ENCODE data around the gene LIPG. TPM values are rescaled to one million over a fixed set of nuclear protein-coding genes. Genes with fewer than 3 reads are reported as not detected.

The LIPG gene
- total and polyA plus RNA-seq, 2 of the 13 experiments (the other 11 are each of a cell fraction or from before 2014, with no cell fraction given) = 0.96 to 10.8 TPM

DNA sequence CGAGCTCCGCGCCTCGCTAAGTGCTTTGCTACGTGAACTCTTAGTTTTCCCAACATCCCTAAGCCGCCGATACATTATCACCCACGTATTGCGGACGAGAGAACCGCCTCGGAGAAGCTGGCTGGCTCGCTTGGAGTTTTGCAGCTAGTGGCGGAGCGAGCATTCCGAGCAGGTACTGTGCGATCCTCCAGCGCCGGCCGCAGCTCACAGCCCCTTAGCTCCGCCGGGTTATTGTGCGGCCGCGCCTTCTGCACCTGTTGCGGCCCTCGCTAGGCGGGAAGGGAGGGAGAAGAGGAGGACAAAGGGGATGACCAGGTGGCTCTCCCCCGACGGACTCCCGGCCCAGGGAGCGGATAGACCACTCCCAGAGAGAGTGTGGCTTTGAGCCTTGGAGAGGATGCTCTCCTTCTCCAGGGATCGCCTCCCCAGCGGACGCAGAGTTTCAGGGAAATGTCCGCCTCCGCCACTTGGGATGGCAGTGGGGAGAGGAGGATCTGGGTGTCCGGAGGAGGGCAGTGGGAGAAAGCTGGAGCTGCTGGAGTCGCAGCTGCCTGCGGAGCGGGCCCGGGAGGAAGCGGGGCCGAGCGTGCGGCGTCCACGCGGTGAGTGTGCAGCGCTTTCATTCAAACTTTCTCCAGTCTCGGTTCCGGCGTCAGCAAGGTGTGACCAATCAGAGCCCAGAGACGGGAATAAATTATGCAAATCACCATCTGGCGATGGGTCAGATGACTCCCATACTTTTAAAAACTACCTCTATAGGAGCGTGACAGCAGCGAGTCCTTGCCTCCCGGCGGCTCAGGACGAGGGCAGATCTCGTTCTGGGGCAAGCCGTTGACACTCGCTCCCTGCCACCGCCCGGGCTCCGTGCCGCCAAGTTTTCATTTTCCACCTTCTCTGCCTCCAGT lies at the start of gene LIPG (continued):
- TF ChIP-seq, protein P1, sequence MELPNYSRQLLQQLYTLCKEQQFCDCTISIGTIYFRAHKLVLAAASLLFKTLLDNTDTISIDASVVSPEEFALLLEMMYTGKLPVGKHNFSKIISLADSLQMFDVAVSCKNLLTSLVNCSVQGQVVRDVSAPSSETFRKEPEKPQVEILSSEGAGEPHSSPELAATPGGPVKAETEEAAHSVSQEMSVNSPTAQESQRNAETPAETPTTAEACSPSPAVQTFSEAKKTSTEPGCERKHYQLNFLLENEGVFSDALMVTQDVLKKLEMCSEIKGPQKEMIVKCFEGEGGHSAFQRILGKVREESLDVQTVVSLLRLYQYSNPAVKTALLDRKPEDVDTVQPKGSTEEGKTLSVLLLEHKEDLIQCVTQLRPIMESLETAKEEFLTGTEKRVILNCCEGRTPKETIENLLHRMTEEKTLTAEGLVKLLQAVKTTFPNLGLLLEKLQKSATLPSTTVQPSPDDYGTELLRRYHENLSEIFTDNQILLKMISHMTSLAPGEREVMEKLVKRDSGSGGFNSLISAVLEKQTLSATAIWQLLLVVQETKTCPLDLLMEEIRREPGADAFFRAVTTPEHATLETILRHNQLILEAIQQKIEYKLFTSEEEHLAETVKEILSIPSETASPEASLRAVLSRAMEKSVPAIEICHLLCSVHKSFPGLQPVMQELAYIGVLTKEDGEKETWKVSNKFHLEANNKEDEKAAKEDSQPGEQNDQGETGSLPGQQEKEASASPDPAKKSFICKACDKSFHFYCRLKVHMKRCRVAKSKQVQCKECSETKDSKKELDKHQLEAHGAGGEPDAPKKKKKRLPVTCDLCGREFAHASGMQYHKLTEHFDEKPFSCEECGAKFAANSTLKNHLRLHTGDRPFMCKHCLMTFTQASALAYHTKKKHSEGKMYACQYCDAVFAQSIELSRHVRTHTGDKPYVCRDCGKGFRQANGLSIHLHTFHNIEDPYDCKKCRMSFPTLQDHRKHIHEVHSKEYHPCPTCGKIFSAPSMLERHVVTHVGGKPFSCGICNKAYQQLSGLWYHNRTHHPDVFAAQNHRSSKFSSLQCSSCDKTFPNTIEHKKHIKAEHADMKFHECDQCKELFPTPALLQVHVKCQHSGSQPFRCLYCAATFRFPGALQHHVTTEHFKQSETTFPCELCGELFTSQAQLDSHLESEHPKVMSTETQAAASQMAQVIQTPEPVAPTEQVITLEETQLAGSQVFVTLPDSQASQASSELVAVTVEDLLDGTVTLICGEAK (IDR thresholded peaks at IDR 0.05) = no peak
- TF ChIP-seq, protein P1 (CRISPR knock-in tag; IDR thresholded peaks at IDR 0.05) = peak; percentile 22; the same call in 1 of the 2 replicates
- TF ChIP-seq RCOR2 (CRISPR knock-in tag; IDR thresholded peaks at IDR 0.05) (no peak), CREBL2 (CRISPR knock-in tag; IDR thresholded peaks at IDR 0.05; ENCODE audit: borderline replicate concordance) (no peak), TCF12 (IDR thresholded peaks at IDR 0.05) (no peak), TCF12 (CRISPR knock-in tag; IDR thresholded peaks at IDR 0.05) (no peak), RELA (CRISPR knock-in tag; IDR thresholded peaks at IDR 0.05) (no peak), FIP1L1 (IDR thresholded peaks at IDR 0.05; ENCODE audit: borderline replicate concordance, insufficient read depth, low read depth, low read length) (no peak), CREB3 (CRISPR knock-in tag; IDR thresholded peaks at IDR 0.05) (no peak), ZNF580 (CRISPR knock-in tag; IDR thresholded peaks at IDR 0.05; ENCODE audit: borderline replicate concordance, low read depth) (no peak), SIX1 (CRISPR knock-in tag; IDR thresholded peaks at IDR 0.05; ENCODE audit: borderline replicate concordance) (no peak), ADNP (CRISPR knock-in tag; IDR thresholded peaks at IDR 0.05) (no peak), HNRNPK (IDR thresholded peaks at IDR 0.05; ENCODE audit: low read depth, low read length, poor library complexity, severe bottlenecking) (no peak), CCAR2 (optimal IDR thresholded peaks at IDR 0.05; ENCODE audit: low read depth, low read length) (no peak), GZF1 (CRISPR knock-in tag; IDR thresholded peaks at IDR 0.05) (no peak; the same call in 1 of the 2 replicates), MTF1 (CRISPR knock-in tag; IDR thresholded peaks at IDR 0.05) (no peak), ZNF775 (CRISPR knock-in tag; IDR thresholded peaks at IDR 0.05; ENCODE audit: borderline replicate concordance) (no peak), HNF4G (IDR thresholded peaks at IDR 0.05; ENCODE audit: borderline replicate concordance, low read depth, low read length) (no peak), HNF4G (CRISPR knock-in tag; IDR thresholded peaks at IDR 0.05; ENCODE audit: borderline replicate concordance, low read depth) (no peak)
